Stimulated activated CD8-positive, alpha-beta memory T cell treated with anti-CD3 and anti-CD28 coated beads, Interleukin-2, amount 100 ng/mL, for 48 hours (primary cell): Measurements from ENCODE around the gene TASP1.
"Not testable (repeated sequence)": the region's sequence is repeated elsewhere in the genome, so short reads cannot be mapped to it uniquely, and the experiment has no call there.

Experiments
- DNase-seq, 2 donors: peaks; one replicate each; pipeline ENCODE4 v3.0.0-alpha.2; 2020; ENCODE audit warnings: low read depth in 2 of 2

The TASP1 gene

DNA sequence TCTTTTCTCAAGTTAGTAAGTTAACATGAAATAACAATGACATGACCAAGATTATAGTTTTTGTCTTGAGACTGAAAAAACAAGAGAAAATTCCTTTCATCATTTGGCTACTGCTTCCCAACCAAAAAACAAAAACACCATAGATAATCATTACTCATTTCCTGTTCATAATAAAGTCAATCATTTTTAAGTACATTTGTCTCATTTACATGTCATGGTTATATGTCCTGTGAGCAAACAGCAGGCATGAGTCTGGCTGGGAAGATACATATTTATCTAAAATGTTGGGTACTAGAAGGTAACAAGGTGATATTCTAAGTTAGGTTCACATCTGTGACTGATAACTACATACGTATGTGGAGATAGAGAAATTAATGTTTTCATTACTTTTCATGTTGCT is 237.1 kb downstream of the TASP1 start:
- DNase-seq: no peak

DNA sequence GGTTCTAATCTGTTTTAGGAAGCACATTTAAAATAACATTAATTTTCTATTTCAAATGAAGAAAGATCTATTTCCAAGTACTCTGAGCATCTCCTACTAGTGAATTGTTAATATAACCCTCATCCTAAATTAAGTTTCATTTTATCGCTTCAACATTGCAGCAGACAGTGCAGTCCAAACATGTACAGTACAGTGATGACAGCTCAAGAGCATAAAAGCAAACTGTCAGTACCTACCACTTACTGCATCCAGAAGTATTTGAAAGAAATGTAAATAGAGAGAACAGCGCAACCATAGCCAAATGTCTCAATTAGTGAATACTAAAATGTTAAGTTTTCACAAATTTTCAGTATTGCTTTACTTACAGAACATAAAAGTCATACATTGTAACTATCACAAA is 238.3 kb downstream of the TASP1 start:
- no peak for DNase-seq

DNA sequence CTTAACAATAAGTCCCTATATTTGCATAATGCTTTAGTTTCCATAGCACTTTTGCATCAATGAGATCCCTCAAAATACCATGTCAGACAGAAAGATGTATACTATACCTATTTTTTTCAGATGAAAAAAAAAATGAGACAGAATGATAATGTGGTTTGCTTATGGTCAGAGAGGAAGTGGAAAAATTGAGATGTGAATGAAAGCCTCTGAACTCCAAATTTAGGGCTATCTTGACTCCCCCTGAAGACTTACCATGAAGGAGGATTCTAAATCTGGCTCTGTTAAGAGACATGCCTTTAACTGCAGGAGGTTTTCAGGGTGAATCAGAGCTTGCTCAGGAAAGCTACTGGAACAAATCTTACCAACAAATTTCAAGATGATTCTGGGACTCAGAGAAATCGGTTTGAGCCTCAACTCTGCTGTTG is 241.4 kb downstream of the TASP1 start:
- no peak for DNase-seq

DNA sequence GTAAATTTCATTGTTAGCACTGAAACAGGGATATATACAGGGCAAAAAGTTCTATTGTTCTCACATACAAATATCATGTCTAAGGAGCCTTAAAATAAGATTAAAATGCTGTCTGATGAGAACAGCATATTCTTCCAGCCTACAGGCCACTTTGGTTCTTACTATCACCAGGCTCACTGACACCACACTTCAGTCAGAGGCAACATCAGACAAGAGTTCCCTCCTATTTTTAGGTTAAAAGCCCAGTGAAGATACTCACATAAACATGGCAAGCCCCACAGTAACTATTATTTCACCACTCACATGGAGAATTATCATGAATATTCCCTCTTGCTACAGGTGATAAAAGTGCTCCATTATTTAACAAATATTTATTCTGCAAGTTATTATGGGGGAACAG is 241.9 kb downstream of the TASP1 start:
- DNase-seq: no peak

DNA sequence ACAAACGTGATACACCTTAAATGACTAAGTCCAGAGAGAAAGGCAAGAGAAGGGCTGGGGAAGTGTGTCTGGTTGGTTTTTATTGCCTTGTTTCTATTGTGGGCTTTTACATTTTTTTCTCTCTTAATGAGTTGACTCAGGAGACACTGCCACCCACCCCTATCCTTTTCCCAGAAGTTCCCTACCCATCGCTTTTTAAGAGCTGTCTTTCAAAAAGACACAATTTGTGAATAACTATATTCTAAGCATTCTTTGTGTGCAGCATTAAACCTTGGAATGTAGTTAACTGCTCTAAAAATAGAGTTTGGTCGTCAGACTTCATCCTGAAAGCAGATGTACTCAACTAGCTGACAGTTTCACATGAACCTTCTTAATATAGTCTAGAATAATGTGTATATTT is 242.7 kb downstream of the TASP1 start:
- no peak for DNase-seq

DNA sequence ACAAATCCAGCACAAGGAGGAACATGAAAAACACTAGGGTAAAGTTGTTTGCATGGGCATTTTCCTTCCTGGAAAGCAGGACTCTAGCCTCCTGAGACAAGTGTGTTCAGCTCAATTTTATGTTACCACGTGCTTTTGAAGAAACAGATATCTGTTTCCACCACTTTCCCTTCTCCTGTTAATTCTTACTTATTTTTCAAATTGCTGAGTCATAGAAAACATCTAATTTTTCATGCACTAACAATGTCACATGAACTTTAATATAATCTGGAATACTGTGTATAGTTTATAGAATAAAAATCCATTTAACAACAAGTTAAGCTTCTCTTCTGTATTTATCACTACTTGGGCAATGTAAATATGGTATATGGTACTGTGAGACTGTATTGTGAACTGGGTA is 243.5 kb downstream of the TASP1 start:
- DNase-seq: no peak

DNA sequence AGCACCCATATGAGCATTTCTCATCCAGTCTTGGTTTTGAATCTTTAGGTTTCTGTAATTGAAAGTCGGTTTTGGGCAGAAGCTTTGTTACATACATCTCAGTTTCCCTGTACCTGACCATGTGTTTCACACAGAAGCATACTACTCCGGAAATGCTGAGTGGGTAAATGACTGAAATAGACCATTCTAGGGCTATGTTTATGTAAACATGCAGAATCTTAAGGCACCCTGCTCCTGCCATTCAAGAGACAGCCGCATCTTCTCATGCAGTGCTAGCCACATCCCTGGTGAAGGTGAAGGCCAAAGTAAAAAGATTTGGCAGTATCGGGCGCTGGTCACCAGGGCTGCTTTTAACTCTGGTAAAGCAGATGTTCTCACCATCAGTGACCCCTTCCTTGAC is 246.3 kb downstream of the TASP1 start:
- DNase-seq: no peak

DNA sequence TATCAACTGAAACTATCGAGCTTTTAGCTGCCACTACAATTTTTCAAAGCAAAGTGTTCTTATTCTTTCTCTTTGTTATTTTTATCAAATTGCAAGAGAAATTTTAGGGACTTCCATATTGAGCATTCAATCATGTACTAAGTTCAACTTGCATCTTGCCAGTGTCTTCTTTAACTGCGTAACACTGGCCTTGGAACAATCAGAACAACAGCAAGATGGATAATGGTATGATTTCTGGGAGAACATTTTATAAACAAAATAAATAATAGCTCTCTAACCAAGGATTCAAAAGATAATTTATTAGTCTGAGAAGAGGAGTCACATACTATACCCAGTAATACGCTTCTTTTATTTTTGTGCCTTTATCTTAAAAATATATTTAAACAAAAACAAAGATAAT is 249.6 kb downstream of the TASP1 start:
- no peak for DNase-seq

DNA sequence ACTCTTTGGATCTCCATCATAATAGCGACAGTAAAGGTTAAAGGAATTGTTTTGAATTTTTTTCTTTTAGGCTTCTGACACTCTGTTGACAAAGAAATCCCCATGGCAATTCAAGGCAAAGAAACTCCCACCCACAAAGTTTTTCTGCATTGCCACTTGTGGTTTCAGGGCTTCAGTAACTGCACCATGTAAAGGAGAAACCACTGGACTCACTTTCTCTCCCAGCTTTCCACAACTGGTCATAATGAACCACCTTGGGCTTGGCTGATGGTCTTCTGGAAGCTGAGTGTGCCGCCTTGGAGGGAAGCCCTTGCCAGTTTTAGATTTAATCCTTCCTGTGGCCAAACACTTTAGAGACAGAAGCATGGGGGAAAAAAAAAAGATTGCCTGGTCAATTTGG is 254.6 kb downstream of the TASP1 start:
- DNase-seq: no peak

DNA sequence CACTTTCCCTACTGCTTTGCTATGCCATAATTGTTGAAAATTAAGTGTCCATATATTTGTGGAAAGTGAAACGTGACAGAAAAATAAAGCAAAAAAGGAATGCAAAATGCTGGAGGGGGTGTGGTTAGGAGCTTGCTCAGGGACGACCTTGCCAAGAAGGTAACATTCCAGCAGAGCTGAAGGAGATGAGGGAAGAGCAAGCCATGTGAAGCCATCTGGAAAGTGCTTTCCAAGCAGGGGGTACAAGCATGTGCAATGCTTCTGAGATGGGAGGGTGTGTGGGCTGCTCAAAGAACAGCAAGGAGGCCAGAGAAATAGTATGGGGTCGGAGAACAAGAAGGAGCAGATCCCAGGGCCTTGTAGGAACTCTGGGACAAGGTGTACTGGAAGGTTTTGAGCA is 255.9 kb downstream of the TASP1 start:
- no peak for DNase-seq

DNA sequence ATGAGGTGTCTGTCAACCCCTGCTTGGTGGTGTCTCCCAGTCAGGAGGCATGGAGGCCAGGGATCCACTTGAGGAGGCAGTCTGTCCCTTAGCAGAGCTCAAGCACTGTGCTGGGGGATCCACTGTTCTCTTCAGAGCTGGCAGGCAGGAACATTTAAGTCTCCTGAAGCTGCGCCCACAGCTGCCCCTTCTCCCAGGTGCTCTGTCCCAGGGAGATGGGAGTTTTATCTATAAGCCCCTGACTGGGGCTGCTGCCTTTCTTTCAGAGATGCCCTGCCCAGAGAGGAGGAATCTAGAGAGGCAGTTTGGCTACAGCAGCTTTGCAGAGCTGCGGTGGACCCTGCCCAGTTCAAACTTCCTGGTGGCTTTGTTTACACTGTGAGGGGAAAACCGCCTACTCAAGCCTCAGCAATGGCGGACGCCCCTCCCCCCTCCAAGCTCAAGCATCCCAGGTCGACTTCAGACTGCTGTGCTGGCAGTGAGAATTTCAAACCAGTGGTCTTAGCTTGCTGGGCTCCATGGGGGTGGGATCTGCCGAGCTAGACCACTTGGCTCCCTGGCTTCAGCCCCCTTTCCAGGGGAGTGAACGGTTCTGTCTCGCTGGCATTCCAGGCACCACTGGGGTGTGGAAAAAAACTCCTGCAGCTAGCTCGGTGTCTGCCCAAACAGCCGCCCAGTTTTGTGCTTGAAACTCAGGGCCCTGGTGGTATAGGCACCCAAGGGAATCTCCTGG is 258.1 kb downstream of the TASP1 start:
- DNase-seq: not testable (repeated sequence)

DNA sequence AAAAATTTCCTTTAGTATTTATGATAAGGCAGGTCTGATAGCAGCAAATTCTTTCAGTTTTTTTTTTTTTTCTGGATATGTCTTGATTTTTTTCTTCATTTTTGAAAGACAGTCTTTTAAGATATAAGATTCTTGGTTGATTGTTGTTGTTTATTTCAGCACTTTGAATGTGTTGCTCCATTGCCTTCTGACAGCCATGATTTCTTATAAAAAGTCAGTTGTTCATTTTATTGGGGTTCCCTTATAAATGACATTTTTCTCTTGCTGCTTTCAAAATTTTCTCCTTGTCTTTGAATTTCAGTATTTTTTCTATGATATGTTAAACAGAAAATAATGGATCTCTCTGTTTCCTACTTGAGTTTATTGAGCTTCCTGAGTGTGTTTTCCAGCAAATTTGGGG is 265.3 kb downstream of the TASP1 start:
- no peak for DNase-seq

DNA sequence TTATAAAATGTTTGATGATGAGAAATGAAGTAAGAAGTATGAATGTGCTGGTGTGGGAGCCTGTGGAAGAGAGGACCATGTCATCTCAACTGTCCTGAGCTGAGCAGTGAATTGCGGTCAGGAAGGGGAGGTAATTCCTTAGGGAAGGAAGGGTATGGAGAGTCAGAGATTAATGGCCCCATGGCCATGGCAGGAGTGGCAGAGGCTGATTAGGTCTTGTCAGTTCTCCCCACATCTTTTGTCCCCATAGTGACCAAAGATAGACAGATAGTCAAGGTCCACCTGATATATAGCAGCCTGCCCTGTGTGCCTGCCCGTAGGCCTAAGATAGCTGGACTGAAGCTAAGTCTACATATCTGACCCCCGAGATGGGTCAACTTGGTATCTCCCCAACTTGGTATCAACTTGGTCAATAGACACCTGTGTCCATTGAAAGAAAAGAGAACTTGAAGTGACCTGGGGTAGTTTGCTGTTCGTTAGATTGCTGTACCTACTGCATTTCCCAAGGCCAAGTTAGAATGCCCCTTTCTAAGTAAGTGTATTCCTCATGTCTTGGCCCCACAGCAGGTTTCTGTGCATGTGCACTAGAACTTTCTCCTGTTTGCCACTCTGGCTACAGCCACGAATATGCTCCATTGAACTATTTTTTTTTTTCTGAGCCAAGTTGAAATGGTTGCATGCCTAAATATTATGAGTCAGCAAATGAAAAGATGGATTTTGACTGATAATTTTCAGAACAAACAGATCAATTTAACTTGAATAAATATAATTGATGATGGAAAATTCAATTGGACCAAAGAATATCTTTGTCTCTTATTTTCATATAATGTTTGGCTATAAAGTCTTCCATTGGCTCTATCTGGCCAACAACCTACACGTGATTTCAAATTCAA is 274.2 kb downstream of the TASP1 start:
- DNase-seq: no peak

DNA sequence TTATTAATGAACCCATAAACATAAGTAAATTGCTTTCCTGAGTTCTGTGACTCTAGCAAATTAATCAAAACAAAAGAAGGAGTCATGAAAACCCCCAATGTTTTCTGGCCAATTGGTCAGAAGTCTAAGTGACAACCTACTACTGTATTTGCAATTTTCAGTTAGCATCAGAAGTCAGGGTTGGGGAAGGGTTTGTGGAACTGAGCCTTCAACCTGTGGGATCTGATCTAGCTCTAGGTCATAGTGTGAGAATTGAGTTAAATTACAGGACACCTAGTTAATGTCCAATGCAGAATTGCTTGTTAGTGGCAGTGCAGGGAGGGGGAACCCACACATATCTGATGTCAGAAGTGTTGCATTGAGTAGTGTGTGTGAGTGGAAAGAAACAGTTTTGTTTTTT is 275.3 kb downstream of the TASP1 start:
- DNase-seq: no peak

DNA sequence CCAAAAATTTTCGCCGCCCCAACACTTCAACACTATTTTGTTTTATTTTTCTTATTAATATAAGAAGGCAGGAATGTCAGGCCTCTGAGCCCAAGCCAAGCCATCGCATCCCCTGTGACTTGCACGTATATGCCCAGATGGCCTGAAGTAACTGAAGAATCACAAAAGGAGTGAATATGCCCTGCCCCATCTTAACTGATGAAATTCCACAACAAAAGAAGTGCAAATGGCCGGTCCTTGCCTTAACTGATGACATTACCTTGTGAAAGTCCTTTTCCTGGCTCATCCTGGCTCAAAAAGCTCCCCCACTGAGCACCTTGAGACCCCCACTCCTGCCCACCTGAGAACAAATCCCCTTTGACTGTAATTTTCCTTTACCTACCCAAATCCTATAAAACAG is 276.6 kb downstream of the TASP1 start:
- DNase-seq: not testable (repeated sequence)

DNA sequence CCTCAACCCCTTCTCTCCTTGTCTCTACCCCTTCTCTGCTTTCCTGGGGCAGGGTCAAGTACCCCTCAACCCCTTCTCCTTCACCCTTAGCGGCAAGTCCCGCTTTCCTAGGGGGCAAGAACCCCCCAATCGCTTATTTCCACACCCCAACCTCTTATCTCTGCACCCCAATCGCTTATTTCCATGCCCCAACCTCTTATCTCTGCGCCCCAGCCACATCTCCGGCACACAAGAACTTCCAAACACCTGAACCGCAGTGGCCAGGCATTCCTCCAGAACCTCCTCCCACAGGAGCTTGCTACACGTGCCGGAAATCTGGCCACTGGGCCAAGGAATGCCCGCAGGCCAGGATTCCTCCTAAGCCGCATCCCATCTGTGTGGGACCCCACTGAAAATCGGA is 279.8 kb downstream of the TASP1 start:
- not testable (repeated sequence) for DNase-seq

DNA sequence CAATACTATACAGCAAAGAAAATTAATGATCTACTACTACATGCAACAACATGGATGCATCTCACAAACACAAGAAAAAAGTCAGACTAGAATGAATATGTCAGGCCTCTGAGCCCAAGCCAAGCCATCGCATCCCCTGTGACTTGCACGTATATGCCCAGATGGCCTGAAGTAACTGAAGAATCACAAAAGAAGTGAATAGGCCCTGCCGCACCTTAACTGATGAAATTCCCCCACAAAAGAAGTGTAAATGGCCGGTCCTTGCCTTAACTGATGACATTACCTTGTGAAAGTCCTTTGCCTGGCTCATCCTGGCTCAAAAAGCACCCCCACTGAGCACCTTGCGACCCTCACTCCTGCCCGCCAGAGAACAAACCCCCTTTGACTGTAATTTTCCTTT is 280.9 kb downstream of the TASP1 start:
- not testable (repeated sequence) for DNase-seq

DNA sequence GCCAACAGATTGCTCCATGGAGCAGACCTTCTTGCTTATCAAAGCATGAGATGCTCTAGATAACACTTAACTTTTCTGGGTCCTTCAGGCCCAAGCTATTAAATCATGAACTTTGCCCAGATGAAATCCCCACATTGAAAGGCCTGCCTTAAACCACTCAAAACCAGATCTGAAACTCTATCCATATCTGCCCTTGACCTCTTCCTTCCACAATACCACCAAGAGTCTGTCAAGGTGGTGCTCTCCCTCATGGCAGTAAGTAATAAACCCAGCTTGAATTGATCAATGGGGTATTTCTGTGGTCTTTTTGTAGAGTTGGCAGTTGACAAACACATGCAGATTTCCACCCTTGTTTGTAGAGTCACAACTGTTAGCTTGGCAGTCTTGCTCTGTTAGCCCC is 282.1 kb downstream of the TASP1 start:
- no peak for DNase-seq

DNA sequence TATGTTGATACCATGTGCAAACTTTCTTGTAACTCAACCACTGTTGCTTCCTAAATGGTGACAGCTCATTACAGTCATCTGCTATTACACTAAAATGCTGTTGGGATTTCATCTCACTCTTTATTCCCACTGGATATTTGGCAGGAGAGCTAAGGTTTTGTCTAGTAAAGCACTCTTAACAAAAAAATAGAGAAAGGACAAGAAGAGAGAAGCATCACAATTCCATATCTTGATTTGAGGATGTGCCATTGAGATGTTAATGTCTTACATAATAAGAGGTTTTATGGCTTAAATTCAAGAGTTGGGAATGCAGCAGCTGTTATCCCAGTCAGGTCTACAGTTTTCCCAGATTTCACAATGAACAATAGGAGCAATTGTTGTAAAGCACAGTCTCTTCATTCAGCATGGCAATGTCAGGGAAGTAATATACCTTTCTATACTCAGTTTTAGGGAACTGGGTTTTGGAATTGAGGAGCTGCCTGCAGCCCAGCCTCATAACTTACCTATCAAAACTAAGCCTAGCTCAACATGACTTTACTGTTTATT is 282.7 kb downstream of the TASP1 start:
- no peak for DNase-seq

DNA sequence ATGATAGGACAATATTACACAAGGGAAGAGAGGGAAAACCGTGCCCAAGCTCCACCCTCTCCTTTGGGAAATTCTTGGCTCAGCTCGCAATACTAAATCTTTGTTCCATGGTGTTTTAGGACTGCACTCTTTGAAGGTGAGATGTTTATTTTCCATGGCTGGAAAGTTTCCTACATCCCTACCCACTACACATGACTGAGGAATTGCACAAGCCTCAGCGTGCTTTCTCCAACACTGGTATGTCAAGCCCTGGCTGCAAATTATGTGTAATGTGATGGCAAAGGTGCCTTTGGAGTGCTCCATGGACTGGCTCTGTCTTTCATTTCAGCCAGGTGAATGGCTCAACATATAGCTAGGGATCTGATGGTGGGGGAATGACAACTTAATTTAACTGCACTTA is 283.3 kb downstream of the TASP1 start:
- DNase-seq: no peak

DNA sequence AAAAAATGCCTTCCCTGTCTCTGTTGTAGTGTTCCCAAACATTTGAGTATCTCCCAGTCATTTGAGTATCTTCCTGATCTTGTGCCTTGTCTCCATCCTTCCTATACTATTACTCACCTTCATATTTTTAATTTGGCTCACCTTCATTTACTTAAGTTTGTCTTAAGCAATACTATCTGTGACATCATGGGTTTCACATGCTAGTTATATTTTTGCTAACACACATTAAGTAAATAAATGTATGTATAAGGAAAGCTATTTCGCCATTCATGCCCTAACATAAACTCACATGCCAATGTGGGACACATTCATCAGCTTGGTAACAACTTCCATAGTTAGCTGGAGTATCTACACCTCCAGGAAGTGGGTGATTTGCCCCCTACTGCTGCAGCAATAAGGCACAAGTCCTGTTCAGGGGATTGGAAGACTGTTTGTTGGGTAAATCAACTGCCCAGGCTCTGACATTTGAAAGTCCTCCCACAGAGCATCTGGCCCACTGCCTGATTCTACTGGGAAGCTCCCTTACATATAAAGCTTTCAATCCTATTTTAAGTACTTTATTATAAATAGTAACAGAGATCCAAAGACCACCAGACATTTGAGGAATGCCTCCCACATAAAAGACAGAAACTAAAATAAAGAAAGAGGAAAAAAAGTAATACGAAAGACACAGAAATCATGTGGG is 285.3 kb downstream of the TASP1 start:
- no peak for DNase-seq

DNA sequence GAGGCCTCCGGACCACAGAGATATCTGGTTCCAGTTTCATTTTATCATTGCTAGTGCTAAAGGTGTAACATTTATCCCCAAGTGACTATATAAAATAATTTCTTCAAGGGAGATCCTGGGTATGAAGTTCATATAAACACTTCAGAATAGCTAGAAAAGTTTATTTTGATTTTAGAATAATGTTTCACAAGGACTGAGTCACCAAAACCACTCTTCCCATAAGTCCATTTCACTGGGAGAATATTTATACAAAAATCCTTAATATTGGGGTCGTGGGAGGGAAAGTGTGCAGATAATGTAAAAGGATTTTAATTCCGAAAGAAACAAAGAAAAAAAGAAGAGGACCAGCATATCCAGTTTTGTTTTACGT is 289.5 kb downstream of the TASP1 start:
- no peak for DNase-seq
